DOHH2 (cell line): ENCODE measurements around the gene LRRC25.

Experiments used
- CTCF ChIP-seq: fragments of 200-600 bp; sonication (generic); IDR thresholded peaks from one replicate; pipeline ENCODE4 v1.5.1; 2014; ENCODE audit warnings: antibody characterized with exemption, mild to moderate bottlenecking, low read depth, low read length; ENCODE audit not compliant: poor library complexity, severe bottlenecking
- EZH2phosphoT487 ChIP-seq: fragments of 200-600 bp; sonication (generic); IDR thresholded peaks from 2 replicates; pipeline ENCODE4 v1.6.1; 2017; ENCODE audit warnings: borderline replicate concordance, mild to moderate bottlenecking, antibody characterized with exemption, low read length, moderate library complexity, mixed read lengths

- TF ChIP-seq CTCF = no peak
- TF ChIP-seq EZH2phosphoT487 = no peak
Measured at GRCh38 chr19:18366021-18366435, 31.4 kb downstream of the LRRC25 start.
